ENCODE measurements around the gene NDST1.

DNA sequence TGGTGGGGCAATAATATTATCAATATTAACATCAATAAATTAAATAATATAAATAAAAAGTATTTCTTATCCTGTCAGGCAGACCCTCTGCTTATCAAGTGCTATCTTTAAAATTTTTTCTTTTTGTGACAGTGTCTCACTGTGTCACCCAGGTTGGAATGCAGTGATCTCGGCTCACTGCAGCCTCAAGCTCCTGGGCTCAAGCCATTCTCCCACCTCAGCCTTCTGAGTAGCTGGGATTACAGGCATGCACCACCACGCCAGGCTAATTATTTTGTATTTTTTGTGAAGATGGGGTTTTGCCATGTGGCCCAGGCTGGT is 53.2 kb downstream of the NDST1 start:
- TF ChIP-seq EZH2 (IDR thresholded peaks at IDR 0.05; ENCODE audit: insufficient read depth, poor library complexity, severe bottlenecking), result no peak
- TF ChIP-seq EZH2phosphoT487 (IDR thresholded peaks at IDR 0.05; ENCODE audit: insufficient read depth, low read depth), result no peak

Measured in GM23248 (cell line).